H9 (cell line): ENCODE data around the gene KDM2B. TPM values are rescaled to one million over a fixed set of nuclear protein-coding genes. Genes with fewer than 3 reads are reported as not detected.

Experiments
- DNase-seq: peaks from one replicate; pipeline ENCODE4 v3.0.0-alpha.2; 2017
- H2AFZ ChIP-seq: one replicate; pipeline ENCODE4 v1.6.1; 2013; ENCODE audit warnings: mild to moderate bottlenecking, low read length, control low read depth, moderate library complexity
- H2AK5ac ChIP-seq: 2 replicates; pipeline ENCODE4 v1.6.1; 2013; ENCODE audit warnings: low read length, control low read depth, mixed read lengths; ENCODE audit not compliant: insufficient read length
- H2BK120ac ChIP-seq: one replicate; pipeline ENCODE4 v1.6.1; 2013; ENCODE audit warnings: low read depth, mild to moderate bottlenecking, low read length, control low read depth, inconsistent platforms; ENCODE audit not compliant: poor library complexity, severe bottlenecking
- H2BK12ac ChIP-seq: 2 replicates; pipeline ENCODE4 v1.6.1; 2013; ENCODE audit warnings: low read length, control low read depth, mixed read lengths, low read depth; ENCODE audit not compliant: insufficient read length
- H2BK15ac ChIP-seq: 2 replicates; pipeline ENCODE4 v1.6.1; 2013; ENCODE audit warnings: low read depth, low read length, control low read depth
- H2BK20ac ChIP-seq: one replicate; pipeline ENCODE4 v1.6.1; 2013; ENCODE audit warnings: low read depth, mild to moderate bottlenecking, low read length, control low read depth, inconsistent platforms; ENCODE audit not compliant: poor library complexity, severe bottlenecking
- H2BK5ac ChIP-seq: 2 replicates; pipeline ENCODE4 v1.6.1; 2013; ENCODE audit warnings: low read length, control low read depth, mixed read lengths; ENCODE audit not compliant: insufficient read length
- H3K14ac ChIP-seq: 2 replicates; pipeline ENCODE4 v1.6.1; 2013; ENCODE audit warnings: low read length, control low read depth; ENCODE audit not compliant: insufficient read depth
- H3K18ac ChIP-seq: 2 replicates; pipeline ENCODE4 v1.6.1; 2013; ENCODE audit warnings: low read depth, mild to moderate bottlenecking, mixed read lengths, low read length, control low read depth; ENCODE audit not compliant: insufficient read length
- H3K23ac ChIP-seq: 2 replicates; pipeline ENCODE4 v1.6.1; 2013; ENCODE audit warnings: low read length, control low read depth, mixed read lengths, low read depth; ENCODE audit not compliant: insufficient read length
- H3K23me2 ChIP-seq: 2 replicates; pipeline ENCODE4 v1.6.1; 2013; ENCODE audit warnings: low read depth, mild to moderate bottlenecking, mixed read lengths, low read length, control low read depth; ENCODE audit not compliant: insufficient read length, poor library complexity, severe bottlenecking
- H3K27ac ChIP-seq: 2 replicates; pipeline ENCODE4 v1.5.1; 2013; ENCODE audit warnings: low read length, control low read depth, mixed read lengths, low read depth; ENCODE audit not compliant: insufficient read length
- H3K27me3 ChIP-seq: 2 replicates; pipeline ENCODE4 v1.6.1; 2013; ENCODE audit warnings: low read length, control low read depth, inconsistent platforms; ENCODE audit not compliant: insufficient read depth
- H3K4ac ChIP-seq: 2 replicates; pipeline ENCODE4 v1.6.1; 2013; ENCODE audit warnings: low read depth, mild to moderate bottlenecking, control low read depth, inconsistent platforms, low read length, moderate library complexity
- H3K4me1 ChIP-seq: 2 replicates; pipeline ENCODE4 v1.6.1; 2013; ENCODE audit warnings: low read length, control low read depth, inconsistent platforms; ENCODE audit not compliant: insufficient read depth
- H3K4me2 ChIP-seq: 2 replicates; pipeline ENCODE4 v1.6.1; 2013; ENCODE audit warnings: low read length, control low read depth, mixed read lengths; ENCODE audit not compliant: insufficient read length, insufficient read depth
- H3K56ac ChIP-seq: 2 replicates; pipeline ENCODE4 v1.6.1; 2013; ENCODE audit warnings: low read depth, mild to moderate bottlenecking, mixed read lengths, low read length, control low read depth; ENCODE audit not compliant: insufficient read length
- H3K79me1 ChIP-seq: 2 replicates; pipeline ENCODE4 v1.6.1; 2013; ENCODE audit warnings: low read depth, mild to moderate bottlenecking, moderate library complexity, low read length, control low read depth, inconsistent platforms; ENCODE audit not compliant: insufficient read depth, poor library complexity, severe bottlenecking
- H3K79me2 ChIP-seq: 2 replicates; pipeline ENCODE4 v1.6.1; 2013; ENCODE audit warnings: low read length, control low read depth, inconsistent platforms; ENCODE audit not compliant: insufficient read depth
- H3K9ac ChIP-seq: 2 replicates; pipeline ENCODE4 v1.6.1; 2013; ENCODE audit warnings: low read length, control low read depth, mixed read lengths; ENCODE audit not compliant: insufficient read length; ENCODE audit errors: extremely low read depth
- H3K9me3 ChIP-seq: one replicate; pipeline ENCODE4 v1.6.1; 2013; ENCODE audit warnings: low read depth, low read length, inconsistent platforms; ENCODE audit not compliant: control insufficient read depth
- H3T11ph ChIP-seq: one replicate; pipeline ENCODE4 v1.6.1; 2013; ENCODE audit warnings: mild to moderate bottlenecking, low read length, control low read depth, inconsistent platforms
- H4K20me1 ChIP-seq: one replicate; pipeline ENCODE4 v1.6.1; 2013; ENCODE audit not compliant: control insufficient read depth, insufficient read length, insufficient read depth
- H4K5ac ChIP-seq: 2 replicates; pipeline ENCODE4 v1.6.1; 2013; ENCODE audit warnings: low read depth, mild to moderate bottlenecking, mixed read lengths, low read length, control low read depth; ENCODE audit not compliant: insufficient read length
- H4K8ac ChIP-seq: replicated peaks from 2 replicates; pipeline ENCODE4 v1.6.1; 2013; ENCODE audit warnings: low read length, control low read depth, mixed read lengths, low read depth; ENCODE audit not compliant: insufficient read length
- H4K91ac ChIP-seq: 2 replicates; pipeline ENCODE4 v1.6.1; 2013; ENCODE audit warnings: low read depth, mild to moderate bottlenecking, moderate library complexity, mixed read lengths, low read length, control low read depth; ENCODE audit not compliant: insufficient read length
- H3K27ac Mint-ChIP-seq, 3 experiments: 2 replicates in 2 of 3; 3 replicates in 1 of 3; pipeline ENCODE4 v1.8.0; 2020 to 2021; ENCODE audit warnings: mixed read lengths in 3 of 3, mild to moderate bottlenecking in 1 of 3, moderate library complexity in 1 of 3
- H3K27me3 Mint-ChIP-seq: 2 replicates; pipeline ENCODE4 v1.8.0; 2021; ENCODE audit warnings: low read depth, mild to moderate bottlenecking, moderate library complexity, mixed read lengths
- H3K36me3 Mint-ChIP-seq, 3 experiments: 2 replicates in 2 of 3; 3 replicates in 1 of 3; pipeline ENCODE4 v1.8.0; 2020 to 2021; ENCODE audit warnings: low read depth in 3 of 3, mixed read lengths in 3 of 3; ENCODE audit not compliant: insufficient read depth in 1 of 3
- H3K4me1 Mint-ChIP-seq, 2 experiments: 2 replicates each; pipeline ENCODE4 v1.8.0; 2020; ENCODE audit warnings: mixed read lengths in 2 of 2
- H3K4me3 Mint-ChIP-seq, 2 experiments: 2 replicates in 1 of 2; 3 replicates in 1 of 2; pipeline ENCODE4 v1.8.0; 2020 to 2021; ENCODE audit warnings: mild to moderate bottlenecking in 2 of 2, mixed read lengths in 2 of 2, moderate library complexity in 1 of 2
- H3K9me3 Mint-ChIP-seq, 2 experiments: 2 replicates in 1 of 2; 3 replicates in 1 of 2; pipeline ENCODE4 v1.8.0; 2020; ENCODE audit warnings: mild to moderate bottlenecking in 2 of 2, mixed read lengths in 2 of 2, moderate library complexity in 1 of 2
- WGBS: extraction: QIAGEN DNeasy Blood & Tissue Kit; methylation state at CpG from one replicate; pipeline ENCODE4 v1.1.7; 2013; ENCODE audit warnings: missing lambda C conversion rate, low lambda C conversion rate, mixed read lengths; ENCODE audit not compliant: insufficient read length; ENCODE audit errors: extremely low coverage; 5-methylcytosine and 5-hydroxymethylcytosine counted together
- total RNA-seq: library from RNA; stranded (reverse); gene quantifications from 2 replicates; pipeline ENCODE4 v1.2.1, GENCODE V29; 2021
- TF ChIP-seq, protein P1 (sequence below): fragments of 200-600 bp; sonication (generic); conservative IDR thresholded peaks from 3 replicates; pipeline ENCODE4 v1.8.0; 2021; ENCODE audit warnings: antibody characterized with exemption, mild to moderate bottlenecking

Gene KDM2B
- total RNA-seq, 1 experiment from 2014 or later: 143 TPM

DNA sequence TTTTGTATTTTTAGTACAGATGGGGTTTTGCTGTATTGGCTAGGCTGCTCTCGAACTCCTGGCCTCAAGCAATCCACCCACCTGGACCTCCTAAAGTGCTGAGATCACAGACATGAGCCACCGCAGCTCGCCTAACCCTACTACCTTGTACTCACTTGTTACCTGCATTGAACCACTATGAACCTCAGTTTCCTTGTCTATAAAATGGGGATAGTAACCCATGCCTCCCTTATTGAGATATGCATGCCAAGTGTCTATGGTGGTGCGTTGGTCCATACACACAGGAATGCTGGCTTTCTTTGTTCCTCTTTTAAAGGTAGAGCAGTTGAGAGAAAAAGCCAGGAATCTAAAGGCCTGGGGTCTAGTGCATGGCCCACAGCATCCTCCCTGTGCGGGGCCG, 40.9 kb downstream of the KDM2B start:
- H3K18ac ChIP-seq: no peak overlapping the region
- H2BK120ac ChIP-seq: no peak overlapping the region
- Mint-ChIP-seq H3K27me3 (peaks cover 23% of the 10 kb centered on the region), H3K9me3 (no peaks in the 10 kb centered on the region; a peak in 2 of 5 replicates), H3K36me3 (peaks cover 13 to 49% (median 32%) of the 10 kb centered on the region in 3 experiments), H3K4me1 (peaks cover 28 to 39% of the 10 kb centered on the region in 2 experiments), H3K27ac (no peak overlapping the region), H3K4me3 (no peak overlapping the region)
- H3K23ac ChIP-seq: no peak overlapping the region
- no peak overlapping the region for H3K56ac ChIP-seq
- no peak overlapping the region for H3K4me2 ChIP-seq
- H3K4ac ChIP-seq: no peak overlapping the region
- no peak overlapping the region for H3K14ac ChIP-seq
- TF ChIP-seq, protein P1, sequence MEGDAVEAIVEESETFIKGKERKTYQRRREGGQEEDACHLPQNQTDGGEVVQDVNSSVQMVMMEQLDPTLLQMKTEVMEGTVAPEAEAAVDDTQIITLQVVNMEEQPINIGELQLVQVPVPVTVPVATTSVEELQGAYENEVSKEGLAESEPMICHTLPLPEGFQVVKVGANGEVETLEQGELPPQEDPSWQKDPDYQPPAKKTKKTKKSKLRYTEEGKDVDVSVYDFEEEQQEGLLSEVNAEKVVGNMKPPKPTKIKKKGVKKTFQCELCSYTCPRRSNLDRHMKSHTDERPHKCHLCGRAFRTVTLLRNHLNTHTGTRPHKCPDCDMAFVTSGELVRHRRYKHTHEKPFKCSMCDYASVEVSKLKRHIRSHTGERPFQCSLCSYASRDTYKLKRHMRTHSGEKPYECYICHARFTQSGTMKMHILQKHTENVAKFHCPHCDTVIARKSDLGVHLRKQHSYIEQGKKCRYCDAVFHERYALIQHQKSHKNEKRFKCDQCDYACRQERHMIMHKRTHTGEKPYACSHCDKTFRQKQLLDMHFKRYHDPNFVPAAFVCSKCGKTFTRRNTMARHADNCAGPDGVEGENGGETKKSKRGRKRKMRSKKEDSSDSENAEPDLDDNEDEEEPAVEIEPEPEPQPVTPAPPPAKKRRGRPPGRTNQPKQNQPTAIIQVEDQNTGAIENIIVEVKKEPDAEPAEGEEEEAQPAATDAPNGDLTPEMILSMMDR: no peak
- H2BK5ac ChIP-seq: no peak overlapping the region
- H3K27ac ChIP-seq: no peak overlapping the region
- H2AK5ac ChIP-seq: no peak overlapping the region
- no peaks in the 10 kb centered on the region for H3K79me2 ChIP-seq
- H4K91ac ChIP-seq: no peak overlapping the region
- H2AFZ ChIP-seq: no peak overlapping the region
- no peak overlapping the region for H3K9ac ChIP-seq
- H4K5ac ChIP-seq: no peak overlapping the region
- no peak overlapping the region for H3T11ph ChIP-seq
- H3K4me1 ChIP-seq: peaks cover 5% of the 10 kb centered on the region; the same call in 1 of the 2 replicates
- H2BK12ac ChIP-seq: no peak overlapping the region
- peaks cover 19% of the 10 kb centered on the region for H3K23me2 ChIP-seq
- no peak overlapping the region for H2BK15ac ChIP-seq
- H4K20me1 ChIP-seq: no peaks in the 10 kb centered on the region
- H3K27me3 ChIP-seq: no peaks in the 10 kb centered on the region
- no peak overlapping the region for H2BK20ac ChIP-seq
- no peaks in the 10 kb centered on the region for H3K9me3 ChIP-seq
- DNase-seq: no peak
- no peak overlapping the region for H4K8ac ChIP-seq
- H3K79me1 ChIP-seq: no peaks in the 10 kb centered on the region
- WGBS: no CpG with 5 or more reads among the region's 6 CpGs
